Measurements from ENCODE around the gene PTTG1. TPM values are rescaled to one million over a fixed set of nuclear protein-coding genes. Genes with fewer than 3 reads are reported as not detected.

PTTG1 gene
- polyA plus RNA-seq, 1 donor (not counting 4 experiments of a cell fraction or from before 2014, with no cell fraction given) = 112 TPM

GRCh38 chr5:160432196-160432595, 10.5 kb downstream of the PTTG1 start:
- FAIRE-seq = no peak
- dilution Hi-C loops (cut with MboI; ENCODE audit: extremely low pct_ligation_motif_present, low sequenced_read_pairs) = no loop called here
- H3K9me1 ChIP-seq (ENCODE audit: control insufficient read depth, extremely low read depth, insufficient read depth, low read length) = no peaks in the 10 kb centered on the region
- peaks cover 3% of the 10 kb centered on the region in 2 experiments for H3K36me3 ChIP-seq (ENCODE audit: control insufficient read depth in 2 of 2, extremely low read depth in 1 of 2, insufficient read depth in 2 of 2, low read length in 2 of 2)
- H3K4me3 ChIP-seq (ENCODE audit: control insufficient read depth in 2 of 3, extremely low read depth in 1 of 3, insufficient read depth in 2 of 3, low read depth in 1 of 3, low read length in 3 of 3) = no peak overlapping the region
- H3K27ac ChIP-seq (ENCODE audit: control insufficient read depth, insufficient read depth, low read length) = no peak overlapping the region
- no peaks in the 10 kb centered on the region for H3K9me3 ChIP-seq (ENCODE audit: control insufficient read depth, low read depth, low read length)
- H3K4me2 ChIP-seq (ENCODE audit: control insufficient read depth, extremely low read depth, insufficient read depth, low read depth, low read length) = no peak overlapping the region
- H3K4me1 ChIP-seq (ENCODE audit: control insufficient read depth, extremely low read depth, insufficient read depth, low read length) = peaks cover 9% of the 10 kb centered on the region
- no peak overlapping the region for H3K9ac ChIP-seq (ENCODE audit: control insufficient read depth, extremely low read depth, insufficient read depth, low read length)
- DNase-seq (ENCODE audit: low read depth, low spot score) = no peak
- no peaks in the 10 kb centered on the region for H3K79me2 ChIP-seq (ENCODE audit: control insufficient read depth, insufficient read depth, low read length)
- no peak for TF ChIP-seq CTCF (optimal IDR thresholded peaks at IDR 0.05 in 1 of 3, IDR thresholded peaks at IDR 0.05 in 1 of 3, conservative IDR thresholded peaks at IDR 0.05 in 1 of 3; ENCODE audit: extremely low read depth in 1 of 3, insufficient read depth in 2 of 3, low read length in 3 of 3)
- no peak for TF ChIP-seq EZH2 (IDR thresholded peaks at IDR 0.05; ENCODE audit: low read length)
- no peaks in the 10 kb centered on the region for H4K20me1 ChIP-seq (ENCODE audit: control insufficient read depth, extremely low read depth, insufficient read depth, low read length)
- no peaks in the 10 kb centered on the region for H3K27me3 ChIP-seq (ENCODE audit: control insufficient read depth, extremely low read depth, insufficient read depth, low read length)
- no peak overlapping the region for H2AFZ ChIP-seq (ENCODE audit: control insufficient read depth, low read length)

- Histone ChIP-seq H3K4me3 (ENCODE audit: control insufficient read depth in 2 of 3, extremely low read depth in 1 of 3, insufficient read depth in 2 of 3, low read depth in 1 of 3, low read length in 3 of 3) (no peak overlapping the region), H2AFZ (ENCODE audit: control insufficient read depth, low read length) (no peak overlapping the region), H3K27ac (ENCODE audit: control insufficient read depth, insufficient read depth, low read length) (no peak overlapping the region), H3K27me3 (ENCODE audit: control insufficient read depth, extremely low read depth, insufficient read depth, low read length) (no peaks in the 10 kb centered on the region), H3K79me2 (ENCODE audit: control insufficient read depth, insufficient read depth, low read length) (no peaks in the 10 kb centered on the region), H3K36me3 (ENCODE audit: control insufficient read depth in 2 of 2, extremely low read depth in 1 of 2, insufficient read depth in 2 of 2, low read length in 2 of 2) (no peaks in the 10 kb centered on the region), H3K4me2 (ENCODE audit: control insufficient read depth, extremely low read depth, insufficient read depth, low read depth, low read length) (no peak overlapping the region), H3K9me3 (ENCODE audit: control insufficient read depth, low read depth, low read length) (no peaks in the 10 kb centered on the region), H3K9ac (ENCODE audit: control insufficient read depth, extremely low read depth, insufficient read depth, low read length) (no peak overlapping the region), H4K20me1 (ENCODE audit: control insufficient read depth, extremely low read depth, insufficient read depth, low read length) (no peaks in the 10 kb centered on the region), H3K4me1 (ENCODE audit: control insufficient read depth, extremely low read depth, insufficient read depth, low read length) (peaks cover 9% of the 10 kb centered on the region), H3K9me1 (ENCODE audit: control insufficient read depth, extremely low read depth, insufficient read depth, low read length) (no peaks in the 10 kb centered on the region)
- dilution Hi-C loops (cut with MboI; ENCODE audit: extremely low pct_ligation_motif_present, low sequenced_read_pairs) = no loop called here
- DNase-seq (ENCODE audit: low read depth, low spot score) (no peak), FAIRE-seq (no peak)
- TF ChIP-seq CTCF (optimal IDR thresholded peaks at IDR 0.05 in 1 of 3, IDR thresholded peaks at IDR 0.05 in 1 of 3, conservative IDR thresholded peaks at IDR 0.05 in 1 of 3; ENCODE audit: extremely low read depth in 1 of 3, insufficient read depth in 2 of 3, low read length in 3 of 3) (no peak), EZH2 (IDR thresholded peaks at IDR 0.05; ENCODE audit: low read length) (no peak)
Observed at GRCh38 chr5:160432787-160433186, 11.1 kb downstream of the PTTG1 start.
